OCI-LY7 (cell line): ENCODE data around the gene EVI5.

Experiments
- EZH2phosphoT487 ChIP-seq: fragments of 200-600 bp; sonication (generic); IDR thresholded peaks from 2 replicates; pipeline ENCODE4 v1.6.1; 2018; ENCODE audit warnings: low read depth, borderline replicate concordance, mild to moderate bottlenecking, mixed run types, antibody characterized with exemption, low read length, moderate library complexity, mixed read lengths
- TF ChIP-seq, protein P1 (sequence below): fragments of 200-600 bp; sonication (generic); conservative IDR thresholded peaks from 2 replicates; pipeline ENCODE4 v1.5.1; 2014; ENCODE audit warnings: mild to moderate bottlenecking, antibody characterized with exemption, low read length, moderate library complexity, mixed read lengths

DNA sequence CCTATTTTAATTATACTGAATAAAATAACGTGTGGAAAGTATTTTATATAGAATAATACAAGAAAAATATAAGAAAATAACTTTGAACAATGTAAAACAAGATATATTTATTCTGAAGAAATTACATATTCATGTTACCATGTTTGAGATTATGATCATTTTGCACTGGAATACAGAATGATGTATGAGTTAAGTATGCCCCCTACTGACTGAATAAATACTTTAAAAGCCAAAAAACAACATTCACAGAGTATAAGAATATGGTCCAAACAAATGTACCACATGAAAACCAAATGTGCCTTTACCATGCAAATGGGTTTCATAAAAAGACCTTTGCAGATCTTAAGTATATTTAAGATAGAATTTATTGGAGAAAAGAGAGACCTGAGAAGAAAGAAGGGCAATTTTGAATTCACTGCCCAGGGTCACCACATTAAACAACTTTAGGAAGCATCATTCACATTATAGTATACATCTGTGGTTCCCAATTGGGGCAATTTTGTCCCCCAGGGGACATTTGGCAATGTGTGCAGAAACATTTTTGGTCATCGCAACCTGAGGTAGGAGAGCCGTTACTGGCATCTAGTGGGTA, 161.6 kb downstream of the EVI5 start:
- TF ChIP-seq, protein P1, sequence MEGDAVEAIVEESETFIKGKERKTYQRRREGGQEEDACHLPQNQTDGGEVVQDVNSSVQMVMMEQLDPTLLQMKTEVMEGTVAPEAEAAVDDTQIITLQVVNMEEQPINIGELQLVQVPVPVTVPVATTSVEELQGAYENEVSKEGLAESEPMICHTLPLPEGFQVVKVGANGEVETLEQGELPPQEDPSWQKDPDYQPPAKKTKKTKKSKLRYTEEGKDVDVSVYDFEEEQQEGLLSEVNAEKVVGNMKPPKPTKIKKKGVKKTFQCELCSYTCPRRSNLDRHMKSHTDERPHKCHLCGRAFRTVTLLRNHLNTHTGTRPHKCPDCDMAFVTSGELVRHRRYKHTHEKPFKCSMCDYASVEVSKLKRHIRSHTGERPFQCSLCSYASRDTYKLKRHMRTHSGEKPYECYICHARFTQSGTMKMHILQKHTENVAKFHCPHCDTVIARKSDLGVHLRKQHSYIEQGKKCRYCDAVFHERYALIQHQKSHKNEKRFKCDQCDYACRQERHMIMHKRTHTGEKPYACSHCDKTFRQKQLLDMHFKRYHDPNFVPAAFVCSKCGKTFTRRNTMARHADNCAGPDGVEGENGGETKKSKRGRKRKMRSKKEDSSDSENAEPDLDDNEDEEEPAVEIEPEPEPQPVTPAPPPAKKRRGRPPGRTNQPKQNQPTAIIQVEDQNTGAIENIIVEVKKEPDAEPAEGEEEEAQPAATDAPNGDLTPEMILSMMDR, result peak; percentile 84
- no peak for TF ChIP-seq EZH2phosphoT487
